HG02884 (cell line): Measurements from ENCODE around the gene SFI1.
"Not testable (repeated sequence)": the region's sequence is repeated elsewhere in the genome, so short reads cannot be mapped to it uniquely, and the experiment has no call there.

Experiments
- ATAC-seq: cut with Tn5 transposase; IDR thresholded peaks from one replicate; pipeline ENCODE4 v1.9.1; 2021; ENCODE audit warnings: mild to moderate bottlenecking, moderate library complexity; ENCODE audit not compliant: unreplicated experiment

The SFI1 gene

GRCh38 chr22:31496007-31496734, at the start of gene SFI1:
TSS of gene SFI1 (plus strand) at chr22:31496536. CDS start at chr22:31508285, 11,749 bp downstream.
- peak; percentile 75 for ATAC-seq

GRCh38 chr22:31446767-31447166, 49.6 kb upstream of the SFI1 start:
- ATAC-seq: no peak

GRCh38 chr22:31447337-31447736, 49.0 kb upstream of the SFI1 start:
- no peak for ATAC-seq

- no peak for ATAC-seq
Observed at GRCh38 chr22:31448382-31448781, 48.0 kb upstream of the SFI1 start.

- no peak for ATAC-seq
Observed at GRCh38 chr22:31449506-31449905, 46.8 kb upstream of the SFI1 start.

- ATAC-seq: no peak
Observed at GRCh38 chr22:31451709-31452571, 44.4 kb upstream of the SFI1 start.

- ATAC-seq: no peak
Observed at GRCh38 chr22:31461699-31462098, 34.6 kb upstream of the SFI1 start.

- ATAC-seq: no peak
Observed at GRCh38 chr22:31465307-31465706, 31.0 kb upstream of the SFI1 start.

GRCh38 chr22:31474743-31475142, 21.6 kb upstream of the SFI1 start:
- no peak for ATAC-seq

GRCh38 chr22:31475800-31476199, 20.5 kb upstream of the SFI1 start:
- no peak for ATAC-seq

GRCh38 chr22:31477329-31477728, 19.0 kb upstream of the SFI1 start:
- ATAC-seq: no peak

GRCh38 chr22:31481129-31481528, 15.2 kb upstream of the SFI1 start:
- no peak for ATAC-seq

- not testable (repeated sequence) for ATAC-seq
Observed at GRCh38 chr22:31482470-31482869, 13.9 kb upstream of the SFI1 start.

GRCh38 chr22:31486369-31486768, 10.0 kb upstream of the SFI1 start:
- not testable (repeated sequence) for ATAC-seq

- no peak for ATAC-seq
Observed at GRCh38 chr22:31486951-31487350, 9.4 kb upstream of the SFI1 start.

GRCh38 chr22:31488346-31488883, 7.9 kb upstream of the SFI1 start:
- ATAC-seq: no peak

GRCh38 chr22:31488988-31489617, 7.2 kb upstream of the SFI1 start:
- ATAC-seq: peak; percentile 5

- peak; percentile 37 for ATAC-seq
Observed at GRCh38 chr22:31489632-31490495, 6.5 kb upstream of the SFI1 start, which contains the start of gene EIF4ENIF1. TSS of gene EIF4ENIF1 (minus strand) at chr22:31489842. CDS start at chr22:31488718, 1,124 bp downstream.

- ATAC-seq: peak; percentile 47
Observed at GRCh38 chr22:31490496-31490925, 5.8 kb upstream of the SFI1 start.
